ENCODE data around the gene CNTNAP2.

DNA sequence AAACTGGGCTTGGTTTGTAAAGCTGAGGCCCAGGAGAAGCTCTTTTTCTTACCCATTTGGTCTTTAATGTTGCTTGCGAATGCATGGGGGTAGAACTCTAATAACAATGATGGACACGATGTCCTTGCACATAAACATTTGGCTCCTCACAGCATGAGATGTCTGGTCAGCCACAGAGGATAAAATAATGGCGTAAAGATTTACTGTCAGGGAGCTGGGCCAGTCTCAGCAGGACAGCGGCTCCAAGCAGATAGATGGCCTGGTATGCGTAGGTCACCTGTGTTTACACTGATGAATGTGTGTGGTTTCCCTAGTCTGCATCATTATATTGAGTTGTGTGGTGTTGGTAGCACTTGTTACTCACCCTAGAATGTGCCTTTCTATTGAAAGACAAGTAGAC, 537.4 kb downstream of the CNTNAP2 start:
- TF ChIP-seq FOXM1 (IDR thresholded peaks at IDR 0.05; ENCODE audit: borderline replicate concordance) (peak; percentile 11; the same call in 1 of the 2 replicates), SUZ12 (IDR thresholded peaks at IDR 0.05) (no peak), BHLHE40 (IDR thresholded peaks at IDR 0.05; ENCODE audit: borderline replicate concordance) (no peak), FOXK2 (IDR thresholded peaks at IDR 0.05) (peak; percentile 73; the same call in 1 of the 2 replicates), FOXA1 (IDR thresholded peaks at IDR 0.05) (peak; percentile 86; the same call in 1 of the 2 replicates), SP1 (IDR thresholded peaks at IDR 0.05) (no peak), ELF4 (IDR thresholded peaks at IDR 0.05) (no peak), L3MBTL2 (conservative IDR thresholded peaks at IDR 0.05) (no peak), TARDBP (IDR thresholded peaks at IDR 0.05) (no peak), HDGF (IDR thresholded peaks at IDR 0.05; ENCODE audit: borderline replicate concordance) (no peak), CTBP1 (IDR thresholded peaks at IDR 0.05; ENCODE audit: borderline replicate concordance) (peak; percentile 100)
- TF ChIP-seq, protein P1, sequence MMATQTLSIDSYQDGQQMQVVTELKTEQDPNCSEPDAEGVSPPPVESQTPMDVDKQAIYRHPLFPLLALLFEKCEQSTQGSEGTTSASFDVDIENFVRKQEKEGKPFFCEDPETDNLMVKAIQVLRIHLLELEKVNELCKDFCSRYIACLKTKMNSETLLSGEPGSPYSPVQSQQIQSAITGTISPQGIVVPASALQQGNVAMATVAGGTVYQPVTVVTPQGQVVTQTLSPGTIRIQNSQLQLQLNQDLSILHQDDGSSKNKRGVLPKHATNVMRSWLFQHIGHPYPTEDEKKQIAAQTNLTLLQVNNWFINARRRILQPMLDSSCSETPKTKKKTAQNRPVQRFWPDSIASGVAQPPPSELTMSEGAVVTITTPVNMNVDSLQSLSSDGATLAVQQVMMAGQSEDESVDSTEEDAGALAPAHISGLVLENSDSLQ (IDR thresholded peaks at IDR 0.05) = peak; percentile 98
